ENCODE results near the gene EIF1AY. TPM values are rescaled to one million over a fixed set of nuclear protein-coding genes. Genes with fewer than 3 reads are reported as not detected.

The EIF1AY gene
- not detected for total RNA-seq

- no peak for DNase-seq (ENCODE audit: low spot score in 2 of 2)
- H3K4me1 ChIP-seq = no peaks in the 10 kb centered on the region
- intact Hi-C loops (cut with DNase I) = no loop called here
- H3K4me3 ChIP-seq = no peak within 1 kb of the TSS
- H3K36me3 ChIP-seq = no peaks in the 10 kb centered on the region
- no peaks in the 10 kb centered on the region for H3K27me3 ChIP-seq
- H3K9me3 ChIP-seq = no peaks in the 10 kb centered on the region
- H3K27ac ChIP-seq = no peak within 1 kb of the TSS
- TF ChIP-seq, protein P1, sequence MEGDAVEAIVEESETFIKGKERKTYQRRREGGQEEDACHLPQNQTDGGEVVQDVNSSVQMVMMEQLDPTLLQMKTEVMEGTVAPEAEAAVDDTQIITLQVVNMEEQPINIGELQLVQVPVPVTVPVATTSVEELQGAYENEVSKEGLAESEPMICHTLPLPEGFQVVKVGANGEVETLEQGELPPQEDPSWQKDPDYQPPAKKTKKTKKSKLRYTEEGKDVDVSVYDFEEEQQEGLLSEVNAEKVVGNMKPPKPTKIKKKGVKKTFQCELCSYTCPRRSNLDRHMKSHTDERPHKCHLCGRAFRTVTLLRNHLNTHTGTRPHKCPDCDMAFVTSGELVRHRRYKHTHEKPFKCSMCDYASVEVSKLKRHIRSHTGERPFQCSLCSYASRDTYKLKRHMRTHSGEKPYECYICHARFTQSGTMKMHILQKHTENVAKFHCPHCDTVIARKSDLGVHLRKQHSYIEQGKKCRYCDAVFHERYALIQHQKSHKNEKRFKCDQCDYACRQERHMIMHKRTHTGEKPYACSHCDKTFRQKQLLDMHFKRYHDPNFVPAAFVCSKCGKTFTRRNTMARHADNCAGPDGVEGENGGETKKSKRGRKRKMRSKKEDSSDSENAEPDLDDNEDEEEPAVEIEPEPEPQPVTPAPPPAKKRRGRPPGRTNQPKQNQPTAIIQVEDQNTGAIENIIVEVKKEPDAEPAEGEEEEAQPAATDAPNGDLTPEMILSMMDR (IDR thresholded peaks at IDR 0.05) = no peak
These were observed at the start of gene EIF1AY for GRCh38 chrY:20575531-20576121. Gene EIF1AY, plus strand, starts transcription at chrY:20575776. Its CDS starts 96 bp downstream, at chrY:20575872.

GRCh38 chrY:20528435-20528834, 47.1 kb upstream of the EIF1AY start:
- Histone ChIP-seq H3K27me3 (no peaks in the 10 kb centered on the region), H3K27ac (no peak overlapping the region)

DNA sequence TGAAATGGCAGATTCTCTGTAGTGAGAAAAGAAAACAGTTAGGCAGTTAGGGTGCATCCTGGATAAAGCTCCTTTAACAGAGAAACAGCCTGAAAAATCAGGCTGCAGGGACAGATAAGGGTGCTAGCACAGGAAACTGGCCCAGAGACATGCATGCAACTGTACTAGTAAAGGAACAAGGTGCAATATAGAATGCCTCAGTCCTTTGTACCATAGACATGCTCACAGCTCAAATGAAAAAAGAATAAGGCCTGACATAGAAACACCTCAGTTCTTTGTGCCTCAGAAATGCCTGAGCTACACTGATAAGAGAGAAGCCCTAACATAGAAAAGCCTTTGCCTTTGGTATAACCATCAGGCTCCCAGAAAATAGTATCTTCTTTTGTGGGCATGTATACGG, 37.4 kb upstream of the EIF1AY start:
- intact Hi-C loops (cut with DNase I) = no loop called here
- TF ChIP-seq, protein P1 (IDR thresholded peaks at IDR 0.05) = no peak
- DNase-seq (ENCODE audit: low spot score in 2 of 2) = no peak
- Histone ChIP-seq H3K4me1 (no peaks in the 10 kb centered on the region), H3K27me3 (no peaks in the 10 kb centered on the region), H3K36me3 (no peaks in the 10 kb centered on the region), H3K9me3 (no peaks in the 10 kb centered on the region), H3K27ac (no peak overlapping the region), H3K4me3 (no peak overlapping the region)

More at GRCh38 chrY:20528435-20528834, 47.1 kb upstream of the EIF1AY start:
- no peaks in the 10 kb centered on the region for H3K9me3 ChIP-seq
- no peak overlapping the region for H3K4me3 ChIP-seq
- intact Hi-C loops (cut with DNase I) = no loop called here
- no peaks in the 10 kb centered on the region for H3K36me3 ChIP-seq
- TF ChIP-seq, protein P1 (IDR thresholded peaks at IDR 0.05) = no peak
- no peaks in the 10 kb centered on the region for H3K4me1 ChIP-seq
- no peak for DNase-seq (ENCODE audit: low spot score in 2 of 2)

DNA sequence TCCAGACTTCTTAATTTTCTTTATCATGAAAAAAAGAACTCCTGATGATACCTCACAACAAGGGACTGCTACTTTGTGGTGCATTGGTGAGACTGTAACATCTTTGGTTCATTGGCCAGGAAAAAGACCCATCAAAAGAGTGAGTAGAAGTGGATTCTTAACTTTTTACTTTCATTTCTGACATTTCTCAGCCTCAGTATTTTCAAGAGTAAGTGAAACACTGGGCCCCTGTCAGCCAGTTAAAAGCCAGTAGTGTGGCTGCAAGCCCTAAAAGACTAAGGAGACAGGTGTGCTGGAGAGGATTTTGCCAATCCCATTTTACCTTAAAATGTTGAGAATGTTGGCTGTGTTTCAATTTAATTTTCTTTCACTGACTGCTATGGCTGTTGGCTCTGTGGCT, 36.6 kb upstream of the EIF1AY start:
- Histone ChIP-seq H3K4me3 (no peak overlapping the region), H3K9me3 (no peaks in the 10 kb centered on the region), H3K36me3 (no peaks in the 10 kb centered on the region), H3K27me3 (no peaks in the 10 kb centered on the region), H3K4me1 (no peaks in the 10 kb centered on the region), H3K27ac (no peak overlapping the region)
- no peak for DNase-seq (ENCODE audit: low spot score in 2 of 2)
- TF ChIP-seq, protein P1 (IDR thresholded peaks at IDR 0.05) = no peak
- intact Hi-C loops (cut with DNase I) = no loop called here

GRCh38 chrY:20544451-20544960, 31.1 kb upstream of the EIF1AY start:
- Histone ChIP-seq H3K4me3 (no peak overlapping the region), H3K27me3 (no peaks in the 10 kb centered on the region), H3K4me1 (no peaks in the 10 kb centered on the region), H3K36me3 (no peaks in the 10 kb centered on the region), H3K27ac (no peak overlapping the region), H3K9me3 (no peaks in the 10 kb centered on the region)
- intact Hi-C loops (cut with DNase I) = no loop called here
- no peak for DNase-seq (ENCODE audit: low spot score in 2 of 2)
- TF ChIP-seq, protein P1 (IDR thresholded peaks at IDR 0.05) = no peak

Measured in ascending aorta (tissue), 2 donors.